Smooth muscle cell (in vitro differentiated cells): ENCODE measurements around the gene SHISA3. TPM values are rescaled to one million over a fixed set of nuclear protein-coding genes. Genes with fewer than 3 reads are reported as not detected.

Source experiments
- DNase-seq: peaks from one replicate; lab custom pipeline; 2025; ENCODE audit not compliant: unreplicated experiment; lab: John Stamatoyannopoulos, UW
- H2AFZ ChIP-seq: fragments of 200-600 bp; sonication (generic); 2 replicates; pipeline ENCODE4 v1.6.0; 2016; ENCODE audit warnings: antibody characterized with exemption, low read depth, mild to moderate bottlenecking
- H3F3A ChIP-seq: fragments of 200-600 bp; sonication (generic); 2 replicates; pipeline ENCODE4 v1.6.0; 2017; ENCODE audit warnings: antibody characterized with exemption, low read depth
- H3K27ac ChIP-seq: fragments of 200-600 bp; sonication (generic); 2 replicates; pipeline ENCODE4 v1.5.1; 2016; ENCODE audit warnings: low read depth, mild to moderate bottlenecking
- H3K27me3 ChIP-seq: fragments of 200-600 bp; sonication (generic); 2 replicates; pipeline ENCODE4 v1.6.1; 2016; ENCODE audit warnings: low read depth, mild to moderate bottlenecking
- H3K36me3 ChIP-seq: fragments of 200-600 bp; sonication (generic); 2 replicates; pipeline ENCODE4 v1.5.1; 2016; ENCODE audit warnings: low read depth
- H3K4me1 ChIP-seq: fragments of 200-600 bp; sonication (generic); 2 replicates; pipeline ENCODE4 v1.5.1; 2016; ENCODE audit warnings: low read depth
- H3K4me2 ChIP-seq: fragments of 200-600 bp; sonication (generic); 2 replicates; pipeline ENCODE4 v1.6.0; 2016; ENCODE audit warnings: mild to moderate bottlenecking
- H3K4me3 ChIP-seq: fragments of 200-600 bp; sonication (generic); 2 replicates; pipeline ENCODE4 v1.5.1; 2016; ENCODE audit warnings: mild to moderate bottlenecking
- H3K79me2 ChIP-seq: fragments of 200-600 bp; sonication (generic); 2 replicates; pipeline ENCODE4 v1.6.0; 2016; ENCODE audit warnings: low read depth, mild to moderate bottlenecking
- H3K9ac ChIP-seq: fragments of 200-600 bp; sonication (generic); 2 replicates; pipeline ENCODE4 v1.6.0; 2016; ENCODE audit warnings: low read depth
- H3K9me3 ChIP-seq: fragments of 200-600 bp; sonication (generic); replicated peaks from 2 replicates; pipeline ENCODE4 v1.5.1; 2016; ENCODE audit warnings: low read depth
- H4K20me1 ChIP-seq: fragments of 200-600 bp; sonication (generic); 2 replicates; pipeline ENCODE4 v1.6.0; 2016; ENCODE audit warnings: low read depth
- CTCF ChIP-seq: fragments of 200-600 bp; sonication (generic); IDR thresholded peaks from 2 replicates; pipeline ENCODE4 v1.5.1; 2017; ENCODE audit warnings: borderline replicate concordance, mild to moderate bottlenecking, antibody characterized with exemption; ENCODE audit not compliant: insufficient read depth, poor library complexity, severe bottlenecking
- WGBS: methylation state at CpG from one replicate; pipeline ENCODE4 v1.1.7; 2016; ENCODE audit warnings: low lambda C conversion rate; 5-methylcytosine and 5-hydroxymethylcytosine counted together
- polyA plus RNA-seq: library from polyadenylated mRNA; unstranded; fragments of >200 nt; fragmentation: Nextera tagmentation; extraction: Ambion mirVana; gene quantifications from 2 replicates; pipeline ENCODE4 v1.2.1, GENCODE V29; 2016
- total RNA-seq: library from RNA; depleted of rRNA; stranded (reverse); fragments of >200 nt; gene quantifications from 2 replicates; pipeline ENCODE4 v1.2.3, GENCODE V29; 2014

Gene SHISA3
- total and polyA plus RNA-seq, 2 experiments from 2014 or later = not detected

GRCh38 chr4:42360256-42360669 is 37.0 kb upstream of the SHISA3 start:
- H3K4me1 ChIP-seq = no peaks in the 10 kb centered on the region
- H3K27me3 ChIP-seq = peaks cover 4% of the 10 kb centered on the region
- WGBS = 68% methylated on average over 2 of the region's 2 CpGs
- no peak overlapping the region for H3K4me2 ChIP-seq
- H2AFZ ChIP-seq = no peak overlapping the region
- no peaks in the 10 kb centered on the region for H3K36me3 ChIP-seq
- H3K27ac ChIP-seq = no peak overlapping the region
- no peaks in the 10 kb centered on the region for H3K79me2 ChIP-seq
- H3K4me3 ChIP-seq = no peak overlapping the region
- DNase-seq = no peak
- no peaks in the 10 kb centered on the region for H3F3A ChIP-seq
- no peak for TF ChIP-seq CTCF
- H3K9ac ChIP-seq = no peak overlapping the region
- no peaks in the 10 kb centered on the region for H3K9me3 ChIP-seq
- no peaks in the 10 kb centered on the region for H4K20me1 ChIP-seq

GRCh38 chr4:42361456-42361855 is 35.8 kb upstream of the SHISA3 start:
- Histone ChIP-seq H2AFZ (no peak overlapping the region), H3K27me3 (peaks cover 4% of the 10 kb centered on the region), H3K36me3 (no peaks in the 10 kb centered on the region), H3K9me3 (no peaks in the 10 kb centered on the region), H3K4me3 (no peak overlapping the region), H3K9ac (no peak overlapping the region), H3K4me2 (no peak overlapping the region), H3K4me1 (no peaks in the 10 kb centered on the region), H3K79me2 (no peaks in the 10 kb centered on the region), H4K20me1 (no peaks in the 10 kb centered on the region), H3K27ac (no peak overlapping the region), H3F3A (no peaks in the 10 kb centered on the region)
- TF ChIP-seq CTCF = no peak
- 93% methylated on average over 8 of the region's 8 CpGs for WGBS
- no peak for DNase-seq

GRCh38 chr4:42362591-42362990 is 34.7 kb upstream of the SHISA3 start:
- Histone ChIP-seq H3K36me3 (no peaks in the 10 kb centered on the region), H4K20me1 (no peaks in the 10 kb centered on the region), H2AFZ (no peak overlapping the region), H3F3A (no peaks in the 10 kb centered on the region), H3K4me2 (no peak overlapping the region), H3K4me3 (no peak overlapping the region), H3K9ac (no peak overlapping the region), H3K27ac (no peak overlapping the region), H3K79me2 (no peaks in the 10 kb centered on the region), H3K4me1 (no peaks in the 10 kb centered on the region), H3K9me3 (no peaks in the 10 kb centered on the region), H3K27me3 (peaks cover 4% of the 10 kb centered on the region)
- DNase-seq = no peak
- no peak for TF ChIP-seq CTCF
- 82% methylated on average over 3 of the region's 3 CpGs for WGBS

GRCh38 chr4:42363614-42364013 is 33.7 kb upstream of the SHISA3 start:
- H3K36me3 ChIP-seq = no peaks in the 10 kb centered on the region
- no peak overlapping the region for H3K9ac ChIP-seq
- 91% methylated on average over 3 of the region's 3 CpGs for WGBS
- no peaks in the 10 kb centered on the region for H3K9me3 ChIP-seq
- H3K79me2 ChIP-seq = no peaks in the 10 kb centered on the region
- no peak overlapping the region for H3K4me3 ChIP-seq
- peaks cover 4% of the 10 kb centered on the region for H3K27me3 ChIP-seq
- H3F3A ChIP-seq = no peaks in the 10 kb centered on the region
- no peak for DNase-seq
- no peaks in the 10 kb centered on the region for H4K20me1 ChIP-seq
- no peaks in the 10 kb centered on the region for H3K4me1 ChIP-seq
- H3K4me2 ChIP-seq = no peak overlapping the region
- H2AFZ ChIP-seq = no peak overlapping the region
- no peak for TF ChIP-seq CTCF
- no peak overlapping the region for H3K27ac ChIP-seq
